NCI-H2107 treated with DMSO at 0.1 percent for 48 hours (cell line): ENCODE results near the gene ZNF737.
A peak's percentile ranks its signal among the peaks of the same experiment; 100 is the strongest.
"Not testable (repeated sequence)": the region's sequence is repeated elsewhere in the genome, so short reads cannot be mapped to it uniquely, and the experiment has no call there.

ENCODE experiments used
- DNase-seq: peaks from one replicate; lab custom pipeline; 2025; ENCODE audit not compliant: unreplicated experiment; lab: John Stamatoyannopoulos, UW

Gene ZNF737

DNA sequence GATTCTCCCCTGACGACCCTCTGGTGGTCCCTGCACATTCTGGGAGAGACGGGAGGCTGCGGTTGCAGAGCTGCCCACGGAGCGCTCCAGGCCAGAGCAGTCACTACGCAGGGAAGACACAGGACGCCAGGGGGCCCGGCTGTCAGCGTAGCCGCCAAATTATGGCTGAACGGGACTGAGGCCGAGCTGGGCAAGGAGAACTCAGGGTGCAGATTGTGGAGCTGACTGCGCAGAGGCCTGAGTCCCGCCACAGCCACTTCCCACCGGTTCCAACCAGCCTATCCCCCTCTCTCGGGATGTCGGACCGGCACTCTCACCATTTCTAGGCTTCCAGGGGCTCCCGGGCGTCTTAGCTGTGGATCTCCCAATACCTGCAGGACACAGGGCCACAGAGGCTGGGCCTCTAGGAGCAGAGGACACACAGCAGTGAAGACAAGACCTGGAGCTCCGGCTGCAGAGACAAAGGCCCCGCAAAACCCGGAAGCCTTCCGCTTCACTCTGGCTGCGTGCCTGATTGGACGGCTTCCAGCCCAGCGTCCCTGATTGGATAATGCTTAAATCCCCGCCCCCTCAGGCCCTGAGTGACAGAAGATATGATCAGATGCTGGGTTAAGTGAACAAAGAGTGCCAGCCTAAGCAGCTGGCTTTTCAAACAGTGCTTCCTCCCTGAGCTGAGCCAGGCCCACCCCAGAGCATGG is at the start of gene ZNF737:
TSS of gene ZNF737 (minus strand) at position 461 of the 698 bp plus-strand sequence. CDS start at position 320, 141 bp downstream.
- DNase-seq = peak; percentile 89

- DNase-seq = not testable (repeated sequence)
Measured at GRCh38 chr19:20614971-20615370, 49.4 kb upstream of the ZNF737 start.

DNA sequence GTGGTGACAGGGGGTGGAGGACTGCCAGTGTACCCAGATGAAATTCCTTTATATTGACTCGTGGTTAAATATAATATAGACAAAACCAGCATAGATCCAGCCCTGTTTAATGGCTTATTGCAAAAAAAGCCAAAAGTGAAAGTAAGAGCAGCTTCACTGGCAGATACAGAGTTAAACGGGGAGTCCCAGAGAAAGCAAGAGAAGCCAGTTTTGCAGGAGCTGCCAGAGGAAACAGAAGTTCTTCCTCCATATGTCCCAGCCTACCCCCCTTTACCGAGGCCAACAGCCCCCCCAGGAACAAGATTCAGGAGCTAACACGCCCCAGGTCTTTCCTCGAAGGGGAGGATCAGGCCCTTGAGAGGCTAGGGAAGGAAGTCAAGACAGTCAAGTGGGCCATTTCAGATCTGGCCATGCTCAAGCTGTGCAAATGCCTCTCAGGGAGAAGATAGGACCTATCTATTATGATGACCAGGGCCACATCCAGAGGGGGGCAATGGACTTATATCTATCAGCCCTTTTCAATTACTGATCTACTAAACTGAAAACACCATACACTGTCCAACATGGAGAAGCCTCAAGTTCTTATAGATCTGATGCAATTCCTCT is 47.2 kb upstream of the ZNF737 start:
- no peak for DNase-seq

- no peak for DNase-seq
Measured at GRCh38 chr19:20611866-20612265, 46.3 kb upstream of the ZNF737 start.

DNA sequence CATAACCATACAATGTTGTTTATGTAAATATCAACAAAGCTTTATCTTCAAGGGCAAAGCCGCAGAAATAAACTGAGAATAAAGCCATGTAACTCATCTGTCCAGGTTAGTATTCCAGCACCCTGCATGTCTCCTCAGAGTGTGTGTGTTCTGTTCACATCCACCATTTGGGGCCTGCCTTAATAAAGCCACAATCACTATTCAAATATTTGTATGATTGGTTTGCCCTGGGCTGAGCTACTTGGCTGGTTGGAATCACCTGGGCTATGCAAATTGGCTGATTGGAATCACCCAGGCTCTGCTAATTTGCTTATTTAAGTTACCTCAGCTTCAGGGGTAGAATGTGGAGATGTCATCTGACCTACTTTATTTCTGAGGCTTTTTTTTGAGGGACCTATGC is 42.4 kb upstream of the ZNF737 start:
- no peak for DNase-seq

DNA sequence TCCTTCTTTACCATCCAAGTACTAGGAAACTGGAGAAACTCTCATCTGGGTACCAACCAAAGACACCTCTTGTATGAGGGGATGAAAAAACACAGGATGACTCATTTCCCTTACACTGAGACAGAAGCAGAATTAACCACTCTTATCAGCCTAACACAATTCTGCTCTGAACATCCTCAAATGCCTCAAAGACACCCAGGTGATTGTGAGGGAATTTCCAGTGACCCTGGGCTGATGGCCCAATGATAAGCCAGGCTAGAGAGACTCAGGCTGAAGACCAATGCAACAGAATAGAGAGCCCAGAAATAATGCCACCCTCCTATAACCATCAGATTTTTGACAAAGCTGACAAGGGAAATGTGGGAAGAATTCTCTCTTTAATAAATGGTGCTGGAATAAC is 7.0 kb downstream of the ZNF737 start:
- DNase-seq = no peak

DNA sequence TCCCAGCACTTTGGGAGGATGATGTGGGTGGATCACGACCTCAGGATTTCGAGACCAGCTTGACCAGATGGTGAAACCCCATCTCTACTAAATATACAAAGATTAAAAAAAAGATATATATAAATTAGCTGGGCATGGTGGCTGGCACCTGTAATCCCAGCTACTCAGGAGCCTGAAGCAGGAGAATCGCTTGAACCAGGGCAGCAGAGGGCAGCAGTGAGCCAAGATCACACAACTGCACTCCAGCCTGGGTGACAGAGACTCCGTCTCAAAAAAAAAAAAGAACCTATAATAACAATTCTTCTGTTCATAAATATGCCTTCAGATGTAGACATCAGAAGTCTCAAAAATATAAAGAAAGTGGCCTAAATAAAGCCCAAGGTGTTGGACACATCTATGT is 7.6 kb downstream of the ZNF737 start:
- DNase-seq = no peak

GRCh38 chr19:20544667-20545333 is 20.8 kb downstream of the ZNF737 start:
- not testable (repeated sequence) for DNase-seq

DNA sequence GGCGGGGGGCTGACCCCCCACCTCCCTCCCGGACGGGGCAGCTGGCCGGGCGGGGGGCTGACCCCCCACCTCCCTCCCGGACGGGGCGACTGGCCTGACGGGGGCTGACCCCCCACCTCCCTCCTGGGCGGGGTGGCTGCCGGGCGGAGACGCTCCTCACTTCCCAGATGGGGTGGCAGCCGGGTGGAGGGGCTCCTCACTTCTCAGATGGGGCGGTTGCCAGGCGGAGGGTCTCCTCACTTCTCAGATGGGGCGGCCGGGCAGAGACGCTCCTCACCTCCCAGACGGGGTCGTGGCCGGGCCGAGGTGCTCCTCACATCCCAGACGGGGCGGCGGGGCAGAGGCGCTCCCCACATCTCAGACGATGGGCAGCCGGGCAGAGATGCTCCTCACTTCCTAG is 35.3 kb downstream of the ZNF737 start:
- DNase-seq = not testable (repeated sequence)

GRCh38 chr19:20513189-20513904 is 52.2 kb downstream of the ZNF737 start:
- DNase-seq = no peak

GRCh38 chr19:20503476-20503875 is 62.1 kb downstream of the ZNF737 start:
- no peak for DNase-seq
